HCT116 (cell line): Measurements from ENCODE around the gene CCDC197. TPM values are rescaled to one million over a fixed set of nuclear protein-coding genes. Genes with fewer than 3 reads are reported as not detected.

Experiments used
- ATAC-seq: fragments of 200-7000 bp; cut with Tn5 transposase; 2 replicates; pipeline ENCODE4 v1.9.1; 2020; ENCODE audit warnings: mild to moderate bottlenecking, moderate library complexity
- BruUV-seq: library from RNA; stranded (reverse); fragments of 400-500 nt; replicated peaks from 2 replicates; lab custom pipeline; 2021; lab: Mats Ljungman, UMichigan
- CTCF ChIA-PET: fragments of 300-600 bp; sonication (Branson Sonifier 250); formaldehyde crosslinking; loops from one replicate; lab custom pipeline; 2021; ENCODE audit warnings: antibody characterized with exemption; lab: Charles Lee
- POLR2A ChIA-PET: fragments of 300-600, 350-600 bp; sonication (Branson Sonifier 250); formaldehyde crosslinking; loops from one replicate; lab custom pipeline; 2021; ENCODE audit warnings: antibody characterized with exemption; lab: Charles Lee
- RAD21 ChIA-PET, 2 experiments: fragments of 300-600 bp; sonication (Branson Sonifier 250); formaldehyde crosslinking; loops; one replicate each; lab custom pipeline; 2023; ENCODE audit warnings: low total read pairs in 2 of 2; ENCODE audit not compliant: uncharacterized antibody in 2 of 2, unreplicated experiment in 2 of 2, low non-redundant PET in 1 of 2; lab: Charles Lee
- DNase-seq: peaks from one replicate; pipeline ENCODE4 v3.0.0-alpha.2; 2010; ENCODE audit warnings: low read depth, low spot score
- H2AFZ ChIP-seq: fragments of 200-600 bp; shearing (Covaris generic), sonication (generic); 2 replicates; pipeline ENCODE4 v1.6.1; 2017; ENCODE audit warnings: low read depth, mixed run types, mixed read lengths, antibody characterized with exemption, low read length; ENCODE audit not compliant: poor library complexity, severe bottlenecking
- H3K27ac ChIP-seq: 2 replicates; pipeline ENCODE4 v1.5.1; 2012; ENCODE audit warnings: low read depth, low read length
- H3K27me3 ChIP-seq: fragments of 200-600 bp; sonication (generic); 2 replicates; pipeline ENCODE4 v1.6.1; 2016; ENCODE audit warnings: mixed run types, low read length, mixed read lengths; ENCODE audit not compliant: insufficient read depth
- H3K36me3 ChIP-seq, 2 experiments: fragments of 200-500 bp in 1 of 2; fragments of 200-600 bp in 1 of 2; sonication (Bioruptor generic) in 1 of 2; sonication (generic) in 1 of 2; 2 replicates each; pipeline versions ENCODE4 v1.5.1 to v1.6.1; 2014 to 2016; ENCODE audit warnings: low read length in 2 of 2, inconsistent platforms in 1 of 2, mixed read lengths in 1 of 2, mixed run types in 1 of 2; ENCODE audit not compliant: insufficient read depth in 2 of 2, control insufficient read depth in 1 of 2
- H3K4me1 ChIP-seq, 2 experiments: fragments of 200-600 bp in 1 of 2; sonication (generic) in 1 of 2; 2 replicates each; pipeline versions ENCODE4 v1.5.1 to v1.6.1; 2012 to 2017; ENCODE audit warnings: low read length in 2 of 2, inconsistent platforms in 1 of 2, mild to moderate bottlenecking in 1 of 2, mixed read lengths in 1 of 2, mixed run types in 1 of 2, moderate library complexity in 1 of 2; ENCODE audit not compliant: insufficient read depth in 2 of 2, control insufficient read depth in 1 of 2
- H3K4me2 ChIP-seq: fragments of 200-600 bp; sonication (generic); 2 replicates; pipeline ENCODE4 v1.6.1; 2017; ENCODE audit warnings: mixed run types, low read length, mixed read lengths
- H3K4me3 ChIP-seq, 2 experiments: fragments of 200-600 bp in 1 of 2; sonication (generic) in 1 of 2; replicated peaks in 1 of 2; 2 replicates each; pipeline ENCODE4 v1.5.1; 2011 to 2016; ENCODE audit warnings: low read length in 2 of 2, control low read depth in 1 of 2, low read depth in 1 of 2, mild to moderate bottlenecking in 1 of 2, mixed read lengths in 1 of 2, mixed run types in 1 of 2
- H3K79me2 ChIP-seq: fragments of 200-600 bp; sonication (generic); 2 replicates; pipeline ENCODE4 v1.6.1; 2017; ENCODE audit warnings: mild to moderate bottlenecking, mixed run types, low read length, moderate library complexity, mixed read lengths; ENCODE audit not compliant: insufficient read depth
- H3K9ac ChIP-seq: fragments of 200-600 bp; sonication (generic); 2 replicates; pipeline ENCODE4 v1.6.1; 2016; ENCODE audit warnings: low read length, mixed read lengths
- H3K9me2 ChIP-seq: fragments of 200-600 bp; sonication (generic), shearing (Covaris generic); 2 replicates; pipeline ENCODE4 v1.6.1; 2017; ENCODE audit warnings: mixed run types, mild to moderate bottlenecking, moderate library complexity; ENCODE audit not compliant: insufficient read depth
- H3K9me3 ChIP-seq, 2 experiments: fragments of 200-500 bp in 1 of 2; fragments of 200-600 bp in 1 of 2; sonication (Bioruptor generic) in 1 of 2; sonication (generic) in 1 of 2; 2 replicates each; pipeline ENCODE4 v1.6.1; 2014 to 2017; ENCODE audit warnings: low read length in 2 of 2, mixed read lengths in 2 of 2, inconsistent platforms in 1 of 2, low read depth in 1 of 2, mild to moderate bottlenecking in 1 of 2, mixed run types in 1 of 2, moderate library complexity in 1 of 2; ENCODE audit not compliant: control insufficient read depth in 1 of 2, insufficient read depth in 1 of 2
- H4K20me1 ChIP-seq: fragments of 200-600 bp; sonication (generic), shearing (Covaris generic); 2 replicates; pipeline ENCODE4 v1.6.1; 2017; ENCODE audit warnings: mixed run types, mild to moderate bottlenecking, moderate library complexity; ENCODE audit not compliant: insufficient read depth
- SRF ChIP-seq: IDR thresholded peaks from 2 replicates; pipeline ENCODE4 v1.6.1; 2012; ENCODE audit warnings: low read depth
- intact Hi-C: fragments of 100-400 bp; cut with micrococcal nuclease; formaldehyde crosslinking; loops from 2 replicates; pipeline ENCODE4 v1.10.0; 2022
- microRNA-seq: library from miRNA; unstranded; fragments of <30 nt; microRNA quantifications from one replicate; pipeline ENCODE4, GENCODE V29; 2016; ENCODE audit warnings: borderline number of aligned reads
- total RNA-seq: library from RNA; stranded (reverse); gene quantifications from one replicate; pipeline ENCODE4 v1.2.1, GENCODE V29; 2021; ENCODE audit not compliant: unreplicated experiment
- TF ChIP-seq, protein P1 (sequence below): IDR thresholded peaks from 2 replicates; pipeline ENCODE4 v1.6.1; 2011; ENCODE audit warnings: mild to moderate bottlenecking, low read length, moderate library complexity; ENCODE audit not compliant: insufficient replicate concordance; ENCODE audit errors: extremely low read depth

Gene CCDC197
- total RNA-seq, 1 experiment from 2014 or later: not detected

DNA sequence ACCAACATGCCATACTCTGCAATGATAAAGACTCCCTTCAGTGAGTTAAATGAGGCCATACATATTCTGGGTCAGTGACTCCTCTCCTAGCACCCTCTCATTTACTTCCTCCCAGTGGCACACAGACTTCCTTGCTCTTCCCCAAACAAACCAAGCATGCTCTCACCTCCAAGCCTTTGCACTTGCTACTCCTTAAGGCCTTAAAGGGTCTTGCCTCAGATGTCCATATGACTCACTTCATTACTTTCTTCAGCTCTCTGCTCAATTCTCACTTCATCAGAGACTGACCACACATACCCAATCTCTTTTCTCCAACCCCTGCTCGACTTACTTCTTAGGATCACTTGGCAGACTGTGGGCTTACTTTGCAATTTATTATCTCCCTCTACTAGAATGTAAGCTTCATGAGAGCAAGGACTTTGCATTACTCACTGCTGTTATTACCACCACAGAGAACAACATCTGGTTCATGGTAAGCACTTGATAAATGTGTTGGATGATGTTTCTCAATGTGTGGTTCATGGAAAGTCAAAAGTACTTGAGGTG lies 61.1 kb downstream of the CCDC197 start:
- no peak for ATAC-seq
- no peak for TF ChIP-seq SRF
- TF ChIP-seq, protein P1, sequence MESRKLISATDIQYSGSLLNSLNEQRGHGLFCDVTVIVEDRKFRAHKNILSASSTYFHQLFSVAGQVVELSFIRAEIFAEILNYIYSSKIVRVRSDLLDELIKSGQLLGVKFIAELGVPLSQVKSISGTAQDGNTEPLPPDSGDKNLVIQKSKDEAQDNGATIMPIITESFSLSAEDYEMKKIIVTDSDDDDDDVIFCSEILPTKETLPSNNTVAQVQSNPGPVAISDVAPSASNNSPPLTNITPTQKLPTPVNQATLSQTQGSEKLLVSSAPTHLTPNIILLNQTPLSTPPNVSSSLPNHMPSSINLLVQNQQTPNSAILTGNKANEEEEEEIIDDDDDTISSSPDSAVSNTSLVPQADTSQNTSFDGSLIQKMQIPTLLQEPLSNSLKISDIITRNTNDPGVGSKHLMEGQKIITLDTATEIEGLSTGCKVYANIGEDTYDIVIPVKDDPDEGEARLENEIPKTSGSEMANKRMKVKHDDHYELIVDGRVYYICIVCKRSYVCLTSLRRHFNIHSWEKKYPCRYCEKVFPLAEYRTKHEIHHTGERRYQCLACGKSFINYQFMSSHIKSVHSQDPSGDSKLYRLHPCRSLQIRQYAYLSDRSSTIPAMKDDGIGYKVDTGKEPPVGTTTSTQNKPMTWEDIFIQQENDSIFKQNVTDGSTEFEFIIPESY: no peak
- TF ChIP-seq, all 23 proteins: peak for 0
- H3K9me3 ChIP-seq: no peaks in the 10 kb centered on the region
- H2AFZ ChIP-seq: no peak overlapping the region
- ChIA-PET POLR2A (no interaction called here), CTCF (interaction anchor here (2.7 kb wide), 1 partner anchor 74 kb away, joined by 5 read pairs; no protein-coding TSS in a partner anchor), RAD21 (no interaction called here)
- no TSS peak for BruUV-seq
- H3K9me2 ChIP-seq: no peaks in the 10 kb centered on the region
- no peak overlapping the region for H3K27ac ChIP-seq
- H3K4me1 ChIP-seq: 0 out of 4 replicates have a peak, but pooled peaks cover 0 to 5% of the 10 kb centered on the region in 2 experiments
- DNase-seq: no peak
- peaks cover 4% of the 10 kb centered on the region; the same call in 1 of the 2 replicates for H4K20me1 ChIP-seq
- peaks cover 49% of the 10 kb centered on the region for H3K79me2 ChIP-seq
- intact Hi-C loops: no loop called here
- H3K4me3 ChIP-seq: no peak overlapping the region
- H3K36me3 ChIP-seq: peaks cover 61 to 67% of the 10 kb centered on the region in 2 experiments
- no peaks in the 10 kb centered on the region for H3K27me3 ChIP-seq
- no peak overlapping the region for H3K9ac ChIP-seq
- H3K4me2 ChIP-seq: no peak overlapping the region

Small RNA genes within 50 kb of the gene (microRNA-seq; reads per million reads assigned to microRNA genes)
- gene MIR4506: not detected

Other genes with a start within 250 kb of the CCDC197 start
- gene PRIMA1, start 208.8 kb upstream of the CCDC197 start, total RNA-seq: 1.5 TPM
- gene FAM181A, start 70.0 kb upstream of the CCDC197 start, total RNA-seq: not detected
- gene ASB2, start 20.7 kb upstream of the CCDC197 start, total RNA-seq: not detected
- gene OTUB2, start 29.0 kb downstream of the CCDC197 start, total RNA-seq: 6.6 TPM
- 169 TPM for gene DDX24, start 83.9 kb downstream of the CCDC197 start, total RNA-seq
- 26.0 TPM for gene IFI27L1, start 84.0 kb downstream of the CCDC197 start, total RNA-seq
- gene IFI27, start 113.4 kb downstream of the CCDC197 start, total RNA-seq: 3.8 TPM
- gene IFI27L2, start 132.3 kb downstream of the CCDC197 start, total RNA-seq: 42.9 TPM
- gene PPP4R4, start 177.0 kb downstream of the CCDC197 start, total RNA-seq: 5.5 TPM